ENCODE data around the gene DKK1.
"Not testable (repeated sequence)": the region's sequence is repeated elsewhere in the genome, so short reads cannot be mapped to it uniquely, and the experiment has no call there.

Gene DKK1

DNA sequence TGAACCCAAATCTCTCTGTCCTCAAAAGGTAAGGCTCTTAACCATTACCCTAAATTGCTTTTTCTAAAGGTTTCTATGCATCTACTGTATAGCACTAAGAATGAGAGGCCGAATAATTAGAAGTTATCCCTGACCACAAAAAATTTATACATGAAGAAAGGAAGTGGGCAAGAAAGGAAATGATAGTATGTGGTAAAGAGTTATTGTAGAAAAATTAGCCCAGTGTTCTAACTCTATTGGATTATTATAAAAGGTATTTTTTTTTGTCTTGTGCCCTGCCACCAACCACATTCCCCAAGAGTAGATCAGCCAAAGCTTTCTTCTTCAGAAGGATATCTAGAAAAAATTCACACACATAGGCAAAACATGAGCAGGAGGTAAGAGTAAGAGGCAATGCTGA lies 45.4 kb downstream of the DKK1 start:
- no peak for DNase-seq (ENCODE audit: insufficient read length, low spot score)
- FAIRE-seq: no peak

DNA sequence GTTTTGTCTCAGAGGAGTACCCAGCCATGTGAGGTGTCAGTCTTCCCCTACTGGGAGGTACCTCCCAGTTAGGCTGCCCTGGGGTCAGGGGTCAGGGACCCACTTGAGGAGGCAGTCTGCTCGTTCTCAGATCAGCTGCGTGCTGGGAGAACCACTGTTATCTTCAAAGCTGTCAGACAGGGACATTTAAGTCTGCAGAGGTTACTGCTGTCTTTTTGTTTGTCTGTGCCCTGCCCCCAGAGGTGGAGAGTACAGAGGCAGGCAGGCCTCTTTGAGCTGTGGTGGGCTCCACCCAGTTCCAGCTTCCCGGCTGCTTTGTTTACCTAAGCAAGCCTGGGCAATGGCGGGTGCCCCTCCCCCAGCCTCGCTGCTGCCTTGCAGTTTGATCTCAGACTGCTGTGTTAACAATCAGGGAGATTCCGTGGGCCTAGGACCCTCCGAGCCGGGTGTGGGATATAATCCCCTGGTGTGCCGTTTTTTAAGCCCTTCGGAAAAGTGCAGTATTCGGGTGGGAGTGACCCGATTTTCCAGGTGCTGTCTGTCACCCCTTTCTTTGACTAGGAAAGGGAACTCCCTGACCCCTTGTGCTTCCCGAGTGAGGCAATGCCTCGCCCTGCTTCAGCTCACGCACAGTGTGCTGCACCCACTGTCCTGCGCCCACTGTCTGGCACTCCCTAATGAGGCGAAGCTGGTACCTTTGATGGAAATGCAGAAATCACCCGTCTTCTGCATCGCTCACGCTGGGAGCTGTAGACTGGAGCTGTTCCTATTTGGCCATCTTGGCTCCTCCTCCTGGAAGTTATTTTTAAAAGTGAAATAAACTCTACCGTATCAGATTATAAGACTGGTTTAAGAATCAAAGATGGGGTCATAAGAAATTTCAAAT lies 51.7 kb downstream of the DKK1 start:
- DNase-seq (ENCODE audit: insufficient read length, low spot score); FAIRE-seq: not testable (repeated sequence)
